OCI-LY7 (cell line): ENCODE data around the gene ACADS.

ENCODE experiments used
- EZH2phosphoT487 ChIP-seq: fragments of 200-600 bp; sonication (generic); IDR thresholded peaks from 2 replicates; pipeline ENCODE4 v1.6.1; 2018; ENCODE audit warnings: low read depth, borderline replicate concordance, mild to moderate bottlenecking, mixed run types, antibody characterized with exemption, low read length, moderate library complexity, mixed read lengths
- TF ChIP-seq, protein P1 (sequence below): fragments of 200-600 bp; sonication (generic); conservative IDR thresholded peaks from 2 replicates; pipeline ENCODE4 v1.5.1; 2014; ENCODE audit warnings: mild to moderate bottlenecking, antibody characterized with exemption, low read length, moderate library complexity, mixed read lengths

DNA sequence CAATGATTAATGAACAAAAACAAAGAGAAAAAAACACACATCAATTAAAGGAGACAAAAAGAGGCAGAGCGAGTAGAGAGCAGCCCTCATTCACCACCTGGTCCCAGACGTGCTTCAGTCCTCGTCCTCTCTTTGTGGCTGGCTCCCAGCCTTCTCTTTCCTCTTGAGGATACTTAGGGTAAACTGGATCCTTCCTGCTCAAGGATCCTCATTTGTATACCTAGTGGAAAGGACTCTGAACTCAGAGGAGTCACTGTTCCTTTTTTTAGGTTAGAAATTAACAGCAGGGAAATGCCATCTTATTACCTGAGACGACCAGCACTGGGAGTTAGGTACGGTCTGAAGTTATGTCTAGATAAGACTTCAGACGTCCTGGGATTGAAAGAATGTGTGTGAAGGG is 29.0 kb upstream of the ACADS start:
- TF ChIP-seq, protein P1, sequence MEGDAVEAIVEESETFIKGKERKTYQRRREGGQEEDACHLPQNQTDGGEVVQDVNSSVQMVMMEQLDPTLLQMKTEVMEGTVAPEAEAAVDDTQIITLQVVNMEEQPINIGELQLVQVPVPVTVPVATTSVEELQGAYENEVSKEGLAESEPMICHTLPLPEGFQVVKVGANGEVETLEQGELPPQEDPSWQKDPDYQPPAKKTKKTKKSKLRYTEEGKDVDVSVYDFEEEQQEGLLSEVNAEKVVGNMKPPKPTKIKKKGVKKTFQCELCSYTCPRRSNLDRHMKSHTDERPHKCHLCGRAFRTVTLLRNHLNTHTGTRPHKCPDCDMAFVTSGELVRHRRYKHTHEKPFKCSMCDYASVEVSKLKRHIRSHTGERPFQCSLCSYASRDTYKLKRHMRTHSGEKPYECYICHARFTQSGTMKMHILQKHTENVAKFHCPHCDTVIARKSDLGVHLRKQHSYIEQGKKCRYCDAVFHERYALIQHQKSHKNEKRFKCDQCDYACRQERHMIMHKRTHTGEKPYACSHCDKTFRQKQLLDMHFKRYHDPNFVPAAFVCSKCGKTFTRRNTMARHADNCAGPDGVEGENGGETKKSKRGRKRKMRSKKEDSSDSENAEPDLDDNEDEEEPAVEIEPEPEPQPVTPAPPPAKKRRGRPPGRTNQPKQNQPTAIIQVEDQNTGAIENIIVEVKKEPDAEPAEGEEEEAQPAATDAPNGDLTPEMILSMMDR, result no peak
- no peak for TF ChIP-seq EZH2phosphoT487
